Measurements from ENCODE around the gene SLC9A9.

The SLC9A9 gene

GRCh38 chr3:143584474-143584873 is 263.8 kb downstream of the SLC9A9 start:
- TF ChIP-seq, protein P1, sequence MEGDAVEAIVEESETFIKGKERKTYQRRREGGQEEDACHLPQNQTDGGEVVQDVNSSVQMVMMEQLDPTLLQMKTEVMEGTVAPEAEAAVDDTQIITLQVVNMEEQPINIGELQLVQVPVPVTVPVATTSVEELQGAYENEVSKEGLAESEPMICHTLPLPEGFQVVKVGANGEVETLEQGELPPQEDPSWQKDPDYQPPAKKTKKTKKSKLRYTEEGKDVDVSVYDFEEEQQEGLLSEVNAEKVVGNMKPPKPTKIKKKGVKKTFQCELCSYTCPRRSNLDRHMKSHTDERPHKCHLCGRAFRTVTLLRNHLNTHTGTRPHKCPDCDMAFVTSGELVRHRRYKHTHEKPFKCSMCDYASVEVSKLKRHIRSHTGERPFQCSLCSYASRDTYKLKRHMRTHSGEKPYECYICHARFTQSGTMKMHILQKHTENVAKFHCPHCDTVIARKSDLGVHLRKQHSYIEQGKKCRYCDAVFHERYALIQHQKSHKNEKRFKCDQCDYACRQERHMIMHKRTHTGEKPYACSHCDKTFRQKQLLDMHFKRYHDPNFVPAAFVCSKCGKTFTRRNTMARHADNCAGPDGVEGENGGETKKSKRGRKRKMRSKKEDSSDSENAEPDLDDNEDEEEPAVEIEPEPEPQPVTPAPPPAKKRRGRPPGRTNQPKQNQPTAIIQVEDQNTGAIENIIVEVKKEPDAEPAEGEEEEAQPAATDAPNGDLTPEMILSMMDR (conservative IDR thresholded peaks at IDR 0.05; ENCODE audit: low read depth, low read length) = no peak
- no peak overlapping the region for H3K4me3 ChIP-seq (ENCODE audit: low read depth, low read length)
- DNase-seq (ENCODE audit: low read depth) = no peak

GRCh38 chr3:143581972-143582722 is 266.1 kb downstream of the SLC9A9 start:
- H3K4me3 ChIP-seq (ENCODE audit: low read depth, low read length) = no peak overlapping the region
- DNase-seq (ENCODE audit: low read depth) = no peak
- TF ChIP-seq, protein P1 (conservative IDR thresholded peaks at IDR 0.05; ENCODE audit: low read depth, low read length) = no peak

DNA sequence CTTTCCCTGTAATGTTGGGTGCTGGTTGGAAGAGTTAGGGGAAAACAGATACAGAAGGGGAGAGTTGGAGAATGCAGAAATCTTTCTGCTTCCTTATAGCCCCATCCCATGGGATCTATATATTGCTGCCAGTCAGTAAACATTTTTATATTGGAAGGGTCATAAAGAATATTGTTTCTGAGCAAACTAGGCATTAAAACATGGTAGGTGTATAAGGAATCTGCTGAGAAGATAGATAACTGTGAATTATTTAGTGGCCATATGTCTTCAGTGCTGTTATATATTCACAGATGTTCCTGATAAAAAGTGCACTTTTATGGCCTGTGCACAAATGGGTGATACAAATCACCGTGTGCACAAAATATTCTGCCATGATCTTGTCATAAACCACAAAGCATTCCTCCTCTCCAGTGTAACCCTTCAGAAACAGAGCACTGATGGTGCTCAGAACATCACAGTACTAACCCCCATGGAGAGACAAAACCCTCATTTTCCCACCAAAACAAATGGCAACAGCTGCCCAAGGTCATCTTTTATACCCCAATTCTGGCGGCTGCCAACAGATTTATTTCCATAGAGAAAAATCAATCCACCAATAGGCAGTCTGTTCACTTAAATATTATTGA is 269.3 kb downstream of the SLC9A9 start:
- H3K4me3 ChIP-seq (ENCODE audit: low read depth, low read length) = no peak overlapping the region
- DNase-seq (ENCODE audit: low read depth) = peak; percentile 18
- TF ChIP-seq, protein P1 (conservative IDR thresholded peaks at IDR 0.05; ENCODE audit: low read depth, low read length) = no peak

DNA sequence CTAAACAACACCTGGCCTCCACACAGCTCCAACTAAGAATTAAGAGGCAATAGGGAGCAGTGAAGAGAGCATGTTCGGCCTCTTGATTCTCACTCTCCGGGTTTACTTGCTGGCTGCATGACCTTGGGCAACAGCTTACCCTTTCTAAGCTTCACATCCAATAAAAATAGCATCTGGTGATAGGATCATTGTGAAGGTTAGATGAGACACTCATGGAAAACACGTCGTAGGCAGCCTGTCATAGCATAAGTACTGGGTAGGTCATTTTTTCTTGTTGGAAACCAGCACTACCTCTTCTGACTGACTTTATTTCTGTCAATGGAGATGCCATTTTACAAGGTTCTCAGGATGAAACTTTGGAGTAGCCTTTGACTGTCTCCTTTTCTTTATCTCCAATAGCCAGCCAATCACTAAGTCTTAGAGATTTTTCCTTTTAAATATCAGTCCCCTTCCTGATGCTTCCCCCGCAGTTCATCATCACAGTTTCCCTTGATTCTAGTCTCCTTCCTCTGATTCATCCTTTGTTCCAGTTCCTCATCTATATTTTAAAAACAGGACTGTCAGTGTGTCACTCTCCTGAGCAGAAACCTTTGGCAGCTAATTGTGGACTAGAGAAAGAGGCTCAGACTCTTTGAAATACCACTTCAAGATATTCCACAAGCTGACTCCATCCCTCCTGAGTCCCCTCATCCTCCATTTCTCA is 271.5 kb downstream of the SLC9A9 start:
- no peak overlapping the region for H3K4me3 ChIP-seq (ENCODE audit: low read depth, low read length)
- TF ChIP-seq, protein P1 (conservative IDR thresholded peaks at IDR 0.05; ENCODE audit: low read depth, low read length) = no peak

DNA sequence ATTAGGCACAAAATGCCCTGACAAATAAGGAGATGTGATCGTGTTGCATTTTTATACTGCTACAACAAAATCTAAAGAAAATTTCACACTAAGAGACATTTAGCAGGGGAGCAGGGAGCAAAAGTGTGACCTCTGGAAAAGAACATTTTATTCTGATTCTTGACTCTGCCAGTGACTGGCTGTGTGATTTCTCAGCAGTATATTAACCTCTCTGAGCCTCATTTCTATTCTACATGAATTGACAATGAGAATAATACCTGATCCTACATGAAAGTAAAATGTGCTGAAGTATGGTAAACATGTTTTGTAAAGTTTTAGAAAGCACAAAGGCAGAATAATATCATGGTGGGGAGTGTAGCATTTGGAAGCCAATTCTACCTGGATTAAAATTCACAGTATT is 273.3 kb downstream of the SLC9A9 start:
- no peak for DNase-seq (ENCODE audit: low read depth)
- no peak overlapping the region for H3K4me3 ChIP-seq (ENCODE audit: low read depth, low read length)
- TF ChIP-seq, protein P1 (conservative IDR thresholded peaks at IDR 0.05; ENCODE audit: low read depth, low read length) = no peak

More for the DNA sequence above, 271.5 kb downstream of the SLC9A9 start:
- no peak for DNase-seq (ENCODE audit: low read depth)

DNA sequence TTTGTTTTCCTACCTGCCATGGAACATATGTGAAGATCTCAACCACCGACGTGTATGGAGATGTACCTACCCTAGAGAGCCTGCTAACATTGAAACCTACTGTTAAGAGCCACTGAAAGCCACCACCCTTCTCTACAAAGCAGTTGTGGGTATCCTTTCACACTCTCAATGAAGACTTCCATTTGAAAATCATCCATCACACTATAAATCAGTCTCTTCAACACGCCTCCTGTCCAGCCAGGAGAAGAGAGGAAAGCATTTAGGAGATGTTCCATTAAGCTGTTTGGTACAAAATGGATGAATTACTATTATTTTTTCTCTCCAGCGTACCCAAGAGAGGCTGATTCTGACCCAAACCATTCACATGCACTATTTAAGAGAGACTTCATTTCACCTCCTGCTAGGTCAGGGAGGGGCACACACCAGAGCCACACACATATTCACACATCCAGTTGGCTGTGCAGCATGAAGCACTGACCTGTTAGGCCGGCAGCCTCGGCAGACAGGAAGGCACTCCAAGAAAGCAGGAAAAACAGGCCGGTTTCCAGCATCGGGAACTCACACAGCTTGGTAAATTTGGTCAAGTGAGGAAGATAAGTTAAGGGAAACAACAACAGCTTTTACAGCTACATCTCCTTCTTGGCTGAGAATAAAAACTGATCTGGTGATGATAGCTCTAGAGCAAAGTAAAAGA is 274.5 kb downstream of the SLC9A9 start:
- no peak overlapping the region for H3K4me3 ChIP-seq (ENCODE audit: low read depth, low read length)
- TF ChIP-seq, protein P1 (conservative IDR thresholded peaks at IDR 0.05; ENCODE audit: low read depth, low read length) = no peak
- no peak for DNase-seq (ENCODE audit: low read depth)
